ENCODE data around the gene ZBTB9.
A peak's percentile ranks its signal among the peaks of the same experiment; 100 is the strongest.

Gene ZBTB9

DNA sequence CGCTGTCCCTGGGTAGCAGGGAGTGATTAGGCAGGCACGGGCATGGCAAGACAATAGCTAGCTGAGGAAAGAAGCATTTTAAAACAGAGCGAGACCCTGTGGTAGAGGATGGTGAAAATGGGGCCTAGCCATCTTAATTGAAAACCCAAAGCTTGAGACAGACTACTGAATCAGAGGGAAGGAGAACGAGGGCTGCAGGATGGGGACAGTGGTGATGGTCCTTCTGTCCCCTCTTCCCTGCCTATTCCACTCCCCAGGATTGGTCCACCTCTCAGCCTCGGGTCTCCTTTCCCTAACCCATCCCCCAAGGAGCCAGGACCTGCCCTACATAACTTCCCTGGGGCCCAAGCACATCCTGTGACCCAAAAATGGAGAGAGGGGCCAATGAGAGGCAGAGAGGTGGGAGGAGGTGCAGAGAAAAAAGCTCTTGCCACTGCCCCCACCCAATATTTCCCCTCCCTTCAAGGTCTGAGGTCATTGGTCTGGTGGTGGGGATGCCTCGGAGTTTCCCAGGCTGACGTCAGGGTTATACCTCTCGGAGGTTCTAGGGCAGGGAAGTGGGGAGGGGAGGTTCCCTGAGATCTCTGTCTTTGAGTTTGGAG is 35.6 kb upstream of the ZBTB9 start:
- no peak for DNase-seq

DNA sequence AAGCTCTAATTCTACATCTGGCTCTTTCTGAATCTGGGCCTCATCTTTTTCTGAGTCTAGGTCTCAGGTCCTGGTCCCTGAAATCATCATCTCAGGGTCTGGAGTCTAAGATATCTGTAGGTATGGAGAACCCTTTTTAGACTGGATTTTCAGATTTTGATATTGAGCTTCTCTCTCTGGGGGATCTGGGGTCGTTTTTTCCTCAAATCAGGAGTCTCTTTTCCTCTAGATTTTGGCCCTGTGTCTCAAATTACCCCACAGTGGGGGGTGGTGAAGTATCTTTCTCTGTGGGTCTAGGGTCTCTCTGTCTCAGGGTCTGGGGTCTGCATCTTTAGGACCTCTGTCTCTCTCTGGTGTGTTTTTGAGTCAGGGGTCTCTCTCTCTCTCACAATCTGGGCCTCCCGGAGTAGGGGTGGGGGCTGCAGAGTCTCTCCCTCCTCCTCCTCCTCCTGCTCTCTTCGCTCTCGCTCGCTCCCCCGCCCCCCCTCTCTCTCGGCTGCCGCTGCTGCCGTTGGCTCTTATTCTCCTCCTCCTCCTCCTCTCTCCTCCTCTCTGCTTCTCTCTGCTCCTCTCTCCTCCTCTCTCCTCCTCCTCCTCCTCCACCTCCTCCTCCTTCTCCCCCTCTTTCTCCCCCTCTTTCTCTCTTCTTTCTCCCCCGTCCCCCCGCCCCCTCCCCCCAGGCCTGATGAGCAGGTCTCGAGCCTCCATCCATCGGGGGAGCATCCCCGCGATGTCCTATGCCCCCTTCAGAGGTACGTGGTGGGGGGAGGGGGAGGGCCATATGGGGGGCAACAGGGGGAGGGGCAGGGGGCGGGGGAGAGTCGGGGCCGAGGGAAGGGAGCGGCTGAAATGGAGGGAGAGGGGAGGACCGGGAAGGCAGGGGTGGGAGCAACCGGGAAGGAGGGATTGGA is 34.5 kb upstream of the ZBTB9 start, which contains the start of gene SYNGAP1:
Gene SYNGAP1, plus strand, starts transcription at position 486 of the 911 bp plus-strand sequence. Its CDS starts 200 bp downstream, at position 686.
- DNase-seq, result no peak

DNA sequence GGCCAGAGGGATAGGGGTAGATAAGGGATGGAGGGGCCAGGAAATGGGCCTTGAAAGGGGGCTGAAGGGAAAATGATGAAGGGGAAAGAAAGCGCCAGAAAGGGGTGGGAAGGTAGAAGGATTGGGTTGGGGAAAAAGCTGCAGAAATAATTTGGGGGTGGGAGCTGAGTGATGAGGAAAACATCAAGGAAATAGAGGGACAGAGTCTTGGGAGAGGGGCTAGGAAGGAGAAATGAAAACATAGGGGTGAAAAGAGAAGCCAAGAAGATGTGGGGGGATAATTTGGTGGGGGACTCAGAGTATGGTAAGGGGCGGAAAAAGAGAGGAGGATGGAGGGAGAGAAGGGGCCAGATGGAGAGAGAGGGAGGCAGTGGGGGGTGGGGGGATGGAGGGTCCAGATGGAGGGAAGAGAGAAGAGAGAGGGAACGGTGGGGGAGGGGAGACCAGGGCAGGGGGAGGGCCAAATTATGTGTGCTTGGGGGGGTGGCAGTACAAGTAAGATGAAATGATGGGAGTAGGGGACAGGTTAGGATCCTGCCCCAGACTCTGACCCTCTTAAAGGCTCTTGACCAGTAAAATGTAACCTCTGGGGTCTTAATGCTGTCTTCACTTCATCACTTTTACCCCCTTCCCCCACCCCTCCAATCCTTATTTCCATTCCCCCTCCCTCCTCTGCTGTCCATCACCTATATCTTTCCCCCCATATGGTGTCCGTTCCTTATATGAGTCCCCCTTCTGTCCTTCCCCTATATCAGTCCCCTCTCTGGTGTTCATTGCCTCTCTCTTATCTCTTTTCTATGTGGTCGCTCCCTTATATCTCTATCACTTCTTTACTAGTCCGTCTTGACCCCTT is 33.7 kb upstream of the ZBTB9 start:
- no peak for DNase-seq

DNA sequence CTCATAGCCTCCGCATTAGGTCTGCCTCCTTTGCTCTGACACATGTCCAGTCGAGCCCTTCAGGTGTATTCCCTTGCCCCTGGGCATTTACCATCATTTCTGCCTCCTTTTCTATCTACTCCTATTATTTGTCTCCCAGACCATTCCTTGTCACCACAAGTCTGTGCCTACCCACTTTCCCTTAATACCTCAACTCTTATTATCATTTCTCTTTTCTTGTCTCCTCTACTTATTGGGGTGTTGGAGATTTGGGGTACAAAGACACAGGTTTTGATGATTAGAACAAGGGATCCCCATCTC is 33.1 kb upstream of the ZBTB9 start:
- DNase-seq, result no peak

DNA sequence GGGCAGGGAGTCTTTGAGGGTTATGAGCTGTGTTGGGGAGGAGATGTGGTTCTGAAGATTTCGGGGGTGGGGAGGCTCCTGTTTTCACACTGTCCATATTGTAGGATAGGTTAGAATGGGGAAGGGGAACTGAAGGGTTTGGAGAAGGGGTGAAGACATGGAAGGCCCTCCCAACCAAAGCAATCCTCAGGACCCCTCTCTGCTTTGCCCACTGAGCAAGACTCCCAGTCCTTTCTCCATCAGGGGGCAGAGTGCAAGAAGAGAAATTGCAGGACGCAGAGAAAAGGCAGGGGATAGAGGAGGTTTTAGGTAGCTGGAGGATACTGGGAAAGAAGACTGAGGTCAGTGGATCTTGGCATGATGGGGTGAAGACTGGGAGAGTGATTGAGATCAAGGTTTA is 30.6 kb upstream of the ZBTB9 start:
- no peak for DNase-seq

DNA sequence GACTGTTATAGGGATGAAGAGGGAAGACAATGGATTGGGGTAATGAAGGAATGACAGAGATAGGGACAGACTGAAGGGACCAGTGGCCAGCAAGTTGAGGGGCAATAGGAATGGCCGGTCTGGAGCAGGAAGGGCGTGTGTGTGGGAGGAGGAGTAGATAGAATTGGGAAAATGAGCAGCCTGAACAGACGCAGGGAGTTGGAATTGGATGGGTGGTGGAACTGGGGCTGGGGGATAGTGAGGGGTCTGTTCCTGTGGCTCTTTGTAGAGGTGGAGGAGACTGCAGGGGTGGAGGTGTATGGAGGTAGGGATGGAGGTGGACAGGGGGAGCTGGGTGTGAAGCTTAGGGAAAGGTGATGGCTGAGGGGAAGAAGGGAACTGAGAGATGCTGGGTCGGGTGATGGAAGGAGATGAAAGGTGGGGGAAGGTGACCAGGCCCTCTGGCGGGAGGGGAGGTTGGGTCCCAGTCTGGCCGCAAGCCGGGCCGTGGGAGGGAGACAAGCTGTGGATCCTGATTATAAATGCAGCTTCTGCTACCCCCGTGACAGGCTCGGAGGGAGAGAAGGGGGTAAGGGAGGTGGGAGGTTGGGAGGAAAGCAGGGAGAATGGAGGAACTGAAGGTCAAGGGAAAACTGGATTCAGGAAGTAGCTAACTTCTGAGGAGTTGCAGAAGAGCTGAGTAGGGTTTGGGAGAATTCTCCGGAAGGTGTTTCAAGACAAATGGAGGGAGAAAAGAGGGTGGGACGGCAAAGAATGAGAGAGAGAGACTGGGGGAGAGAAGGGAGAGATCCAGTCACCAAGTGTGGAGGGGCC is 29.3 kb upstream of the ZBTB9 start:
- no peak for DNase-seq

DNA sequence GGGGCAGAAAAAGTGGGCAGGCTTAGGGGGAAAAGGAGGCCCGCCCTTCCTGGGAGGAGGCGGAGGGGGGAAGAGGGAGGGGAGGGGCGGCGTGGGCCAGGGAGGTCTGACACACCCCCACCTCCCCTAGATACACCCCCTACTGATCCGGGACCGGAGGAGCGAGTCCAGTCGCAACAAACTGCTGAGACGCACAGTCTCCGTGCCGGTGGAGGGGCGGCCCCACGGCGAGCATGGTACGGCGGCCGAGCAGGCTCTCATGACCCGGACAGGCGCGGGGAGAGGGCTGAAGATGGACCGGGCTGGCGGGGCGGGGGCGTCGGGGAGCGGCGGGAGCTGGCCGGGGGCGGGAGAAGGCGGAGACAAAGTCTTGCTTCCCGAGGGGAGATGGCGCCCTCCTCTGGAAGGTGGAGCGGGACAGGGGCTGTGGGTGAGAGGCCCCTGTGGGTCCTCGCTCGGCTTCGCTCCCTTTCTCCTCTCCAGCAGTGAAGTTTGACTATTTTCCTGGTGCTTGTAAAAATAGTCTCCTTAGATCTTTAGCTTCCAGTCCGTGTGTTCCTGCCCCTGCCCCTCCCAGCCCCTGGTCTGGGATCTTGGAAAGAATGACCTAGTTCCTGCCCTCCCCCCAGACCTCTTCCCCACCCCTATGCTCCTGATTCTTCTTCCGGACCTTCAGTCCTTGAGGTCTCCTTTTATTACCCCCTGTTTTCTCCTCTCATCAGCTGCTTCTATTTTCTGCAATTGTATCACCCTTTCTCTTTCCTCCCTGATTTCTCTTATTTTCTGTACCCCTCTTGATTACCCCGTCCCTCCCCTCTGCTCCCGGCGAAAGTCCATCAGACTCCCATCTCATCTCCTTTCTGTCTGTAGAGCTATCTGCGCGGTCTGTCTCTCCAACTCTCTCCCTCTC is 28.5 kb upstream of the ZBTB9 start:
- peak; percentile 66 for DNase-seq

DNA sequence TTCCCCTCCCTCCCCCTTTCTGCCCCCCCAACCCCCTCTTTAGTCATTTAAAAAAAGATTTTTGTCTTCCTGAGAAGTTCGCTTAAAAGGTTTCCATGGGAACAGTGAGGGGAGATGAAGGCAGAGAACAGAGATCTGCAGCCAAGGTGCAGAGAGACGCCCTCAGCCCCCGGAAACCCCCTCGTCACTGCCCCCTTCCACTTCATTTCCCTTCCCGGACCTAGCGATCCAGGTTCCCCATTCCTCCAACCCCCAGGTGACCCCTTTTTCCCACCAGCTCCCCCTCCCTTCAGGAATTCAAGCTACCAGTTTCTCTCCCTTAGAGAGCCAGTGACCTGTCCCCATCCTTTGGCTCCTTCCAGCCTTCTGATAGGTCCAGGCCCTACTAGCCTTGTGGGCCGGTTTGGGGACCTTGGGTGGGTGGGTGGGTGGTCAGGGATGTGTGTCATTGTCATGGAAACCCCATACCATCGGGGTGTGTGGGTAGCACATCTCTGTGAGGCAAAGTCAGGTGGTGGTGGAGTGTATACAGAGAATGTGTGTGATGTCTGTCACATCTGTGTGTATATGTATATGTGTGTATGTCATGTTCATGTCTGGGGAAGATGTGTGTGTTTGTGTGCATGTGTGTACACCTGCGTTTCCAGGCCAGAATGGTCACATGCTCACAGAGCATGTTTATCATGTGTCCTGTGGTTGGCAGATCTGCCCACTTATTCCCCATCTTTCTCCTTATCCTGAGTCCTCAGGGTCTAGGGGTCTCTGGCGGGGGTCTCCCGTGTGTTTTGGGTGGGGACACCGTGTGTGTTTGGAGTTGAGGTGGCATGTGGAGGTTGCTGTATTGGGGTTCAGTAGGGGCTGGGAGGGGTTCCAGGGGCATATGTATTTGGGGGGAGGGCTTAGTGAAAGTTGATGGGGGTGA is 27.5 kb upstream of the ZBTB9 start:
- no peak for DNase-seq

DNA sequence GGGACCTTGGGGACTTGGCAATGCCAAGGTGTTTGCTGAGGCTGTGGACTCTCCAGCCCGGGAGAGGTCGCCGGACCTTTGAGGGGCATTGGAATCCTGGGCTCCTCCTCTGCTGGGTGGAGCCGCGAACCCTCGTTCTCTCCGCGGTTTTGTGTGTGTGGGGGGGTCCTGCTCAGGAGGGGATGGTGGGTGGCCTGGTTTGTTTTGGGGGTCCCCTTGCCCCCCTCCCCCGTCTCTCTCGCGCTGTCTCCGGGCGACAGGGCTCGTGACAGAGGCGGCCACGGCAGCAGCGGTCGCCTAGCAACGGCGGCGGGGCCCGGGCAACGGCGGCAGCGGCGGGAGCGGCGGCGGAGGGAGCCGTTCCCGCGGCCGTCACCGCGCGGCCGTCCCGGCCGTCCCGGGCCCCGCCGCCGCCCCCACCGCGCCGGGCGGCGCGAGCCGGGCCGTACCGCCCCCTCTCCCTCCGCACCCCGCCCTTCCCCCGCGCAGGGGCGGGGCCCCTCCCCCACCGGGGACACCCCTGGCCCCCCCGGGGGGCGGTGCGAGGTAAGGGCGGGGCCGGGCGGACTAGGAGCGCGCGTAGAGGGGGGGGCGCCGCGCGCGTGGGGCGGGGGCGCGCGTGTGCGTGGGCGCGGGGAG is 26.7 kb upstream of the ZBTB9 start:
- no peak for DNase-seq

DNA sequence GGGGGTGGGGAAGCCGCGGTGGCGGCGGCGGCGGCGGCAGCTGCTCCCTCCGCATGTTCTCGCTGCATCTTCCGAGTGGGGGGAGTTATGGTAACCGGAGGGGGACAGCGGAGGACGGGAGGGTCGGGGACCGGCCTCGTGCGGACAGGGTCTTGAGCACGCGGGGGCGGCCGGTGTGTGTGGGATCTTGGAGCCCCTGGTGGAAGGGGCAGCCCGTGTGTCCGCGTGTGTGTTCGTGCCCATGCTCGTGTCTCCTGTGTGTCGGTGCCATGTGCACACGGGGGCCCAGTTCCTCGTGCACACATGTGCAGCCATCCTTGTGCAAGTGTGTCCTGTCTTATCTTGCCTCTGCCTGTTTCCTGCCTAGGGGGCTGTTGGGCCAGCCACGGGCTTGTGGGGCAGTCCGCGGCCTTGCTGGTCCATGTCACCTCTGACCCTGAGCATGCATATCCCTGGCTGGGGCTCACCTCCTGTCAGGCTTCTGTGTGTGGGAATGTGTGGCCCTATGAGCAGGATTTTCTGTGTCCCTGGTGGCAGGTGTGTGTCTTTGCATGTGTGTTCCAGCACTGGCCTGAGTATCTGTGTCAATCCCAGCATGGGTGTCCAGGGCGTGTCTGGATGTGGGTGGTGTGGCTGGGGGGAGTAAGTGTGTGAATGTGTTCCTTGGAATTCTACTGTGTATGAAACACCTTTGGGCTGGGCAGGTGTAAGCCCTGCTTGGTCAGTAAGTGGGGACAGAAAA is 26.0 kb upstream of the ZBTB9 start:
- no peak for DNase-seq

DNA sequence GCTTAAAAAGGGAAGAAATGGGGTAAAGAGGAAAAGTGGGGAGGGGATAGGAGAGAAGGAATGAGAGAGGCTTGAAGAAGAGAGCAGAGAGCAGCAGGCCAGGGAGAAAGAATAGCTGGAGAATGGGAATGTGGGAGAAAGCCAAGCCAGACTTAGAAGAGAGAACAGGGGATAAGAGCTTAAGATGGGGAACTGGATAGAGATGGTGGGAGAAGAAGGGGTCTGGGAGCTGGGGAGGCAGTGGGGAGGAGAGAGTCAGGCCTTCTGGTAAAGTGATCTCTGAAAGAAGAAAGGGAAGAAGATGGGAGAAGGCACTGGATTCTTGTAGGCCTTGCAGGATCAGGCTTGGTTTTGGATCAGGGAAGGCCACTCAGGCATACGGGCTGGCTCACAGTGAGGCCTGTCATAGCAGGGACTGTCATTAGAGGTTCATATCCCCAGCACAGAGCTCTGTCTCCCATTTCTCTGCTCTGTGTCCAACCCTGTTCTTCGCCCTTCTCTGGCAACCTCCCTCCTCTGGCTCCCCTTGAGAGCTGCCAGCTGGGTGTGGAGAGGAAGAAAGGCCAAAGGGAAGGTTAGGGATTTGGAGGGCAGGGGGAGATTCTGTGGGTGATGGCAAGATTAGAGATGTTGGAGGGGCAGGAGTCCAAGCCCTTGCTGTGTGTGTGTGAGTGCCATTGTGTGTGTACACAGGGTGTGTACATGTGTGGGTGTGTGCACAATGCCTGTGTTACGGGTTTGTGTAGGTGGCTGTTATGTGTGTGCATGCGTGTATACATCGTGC is 25.2 kb upstream of the ZBTB9 start:
- DNase-seq, result no peak

DNA sequence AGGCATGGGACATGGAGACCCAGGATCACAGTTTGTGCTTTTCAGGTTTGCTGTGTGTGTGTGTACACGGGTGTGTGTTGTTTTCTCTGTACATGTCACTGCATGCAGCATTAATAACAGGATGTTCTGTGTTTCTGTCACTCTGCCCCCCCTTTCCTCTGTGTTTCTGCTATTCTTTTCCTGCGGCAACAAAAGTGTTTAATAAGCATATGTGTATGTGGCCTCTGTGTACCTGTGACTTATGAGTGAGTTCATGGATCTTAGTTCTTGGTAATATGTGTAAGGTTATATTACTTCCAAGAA is 24.7 kb upstream of the ZBTB9 start:
- no peak for DNase-seq

DNA sequence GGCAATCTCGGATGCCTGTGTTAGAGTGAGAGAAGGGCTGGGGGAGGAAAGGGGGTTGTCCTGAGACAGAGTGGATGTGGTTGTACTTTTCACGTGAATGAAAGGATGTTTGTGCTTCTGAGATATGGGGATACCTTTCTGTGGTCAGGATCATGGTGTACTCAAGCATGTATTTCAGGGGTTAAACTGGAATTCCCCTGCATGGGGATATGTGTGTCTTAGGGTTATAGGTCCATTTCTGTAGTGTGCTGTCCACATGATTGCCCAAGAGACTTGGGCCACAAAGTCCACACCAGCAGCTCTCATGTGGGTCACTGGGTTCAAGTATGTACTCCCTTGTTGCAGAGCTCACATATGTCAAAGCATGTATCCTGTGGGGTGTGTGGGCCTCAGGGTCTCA is 24.0 kb upstream of the ZBTB9 start:
- DNase-seq, result no peak

DNA sequence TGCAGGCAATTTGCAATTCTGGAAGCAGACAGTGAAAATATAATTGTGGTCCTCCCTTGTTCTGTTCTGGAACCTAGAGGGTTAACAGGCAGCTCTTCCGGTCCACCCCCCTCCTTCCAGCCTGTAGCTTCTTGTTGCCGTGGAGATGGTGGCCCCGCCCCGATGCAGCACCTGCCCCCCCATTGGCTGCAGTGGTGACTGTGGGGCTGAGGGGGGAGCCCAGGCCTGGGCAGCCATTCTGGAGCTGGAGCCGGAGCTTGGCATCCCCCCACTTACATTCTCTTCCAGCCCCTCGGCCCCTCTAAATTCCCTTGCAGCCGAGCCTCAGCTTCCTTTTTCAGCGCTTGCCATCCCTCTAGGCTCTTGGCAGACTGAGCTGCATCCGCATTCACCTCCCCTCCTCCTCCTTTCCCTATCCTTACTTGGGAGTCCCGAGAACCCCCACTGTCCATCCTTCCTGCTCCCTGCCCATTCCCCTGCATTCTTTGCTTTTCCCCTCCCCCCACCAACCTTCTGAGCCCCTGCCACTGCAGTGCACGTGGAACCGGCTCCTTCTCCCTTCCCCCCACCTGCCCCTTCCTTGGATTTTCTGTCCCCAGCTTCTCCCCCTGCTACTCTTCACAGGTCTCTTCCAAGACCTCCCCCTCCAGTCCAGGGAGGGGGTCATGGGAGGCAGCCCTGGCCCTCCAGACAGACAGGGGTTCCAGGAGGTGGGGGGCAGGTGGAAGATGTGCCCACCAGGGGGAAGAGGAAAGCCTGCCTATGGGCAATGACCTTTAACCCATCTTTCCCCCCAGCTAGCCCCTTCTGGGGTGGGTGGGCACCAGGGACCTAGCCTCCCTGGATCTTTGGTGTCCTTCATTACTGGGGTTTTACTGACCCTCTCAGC is 23.1 kb upstream of the ZBTB9 start:
- DNase-seq, result no peak

DNA sequence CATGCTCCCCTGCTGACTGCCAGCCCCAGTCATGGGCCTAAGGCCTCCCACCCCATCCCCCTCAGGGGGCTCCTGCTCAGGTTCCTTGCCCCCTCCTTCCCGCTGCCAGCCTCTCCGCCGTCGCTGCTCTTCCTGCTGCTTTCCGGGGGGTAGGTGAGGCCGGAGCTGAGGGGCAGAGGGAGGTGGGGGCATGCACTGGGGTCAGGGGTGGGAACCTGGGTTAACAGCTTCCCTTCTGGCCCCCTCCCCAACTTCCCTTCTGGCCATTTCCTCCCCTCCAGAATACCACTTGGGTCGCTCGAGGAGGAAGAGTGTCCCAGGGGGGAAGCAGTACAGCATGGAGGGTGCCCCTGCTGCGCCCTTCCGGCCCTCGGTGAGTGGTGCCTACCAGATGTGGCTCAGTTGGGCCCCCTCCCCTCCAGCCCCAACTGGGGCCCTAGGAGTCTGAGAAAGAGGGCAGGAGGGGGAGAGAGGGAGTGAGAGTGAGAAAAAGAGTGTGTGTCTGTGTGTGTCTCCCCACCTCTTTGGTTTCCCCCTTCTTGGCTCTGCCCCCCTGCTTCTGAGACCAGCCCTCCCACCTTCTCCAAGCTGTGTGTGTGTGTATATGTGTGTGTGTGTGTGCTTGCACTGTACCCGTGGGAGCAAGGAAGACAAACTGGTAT is 22.4 kb upstream of the ZBTB9 start:
- DNase-seq, result no peak

DNA sequence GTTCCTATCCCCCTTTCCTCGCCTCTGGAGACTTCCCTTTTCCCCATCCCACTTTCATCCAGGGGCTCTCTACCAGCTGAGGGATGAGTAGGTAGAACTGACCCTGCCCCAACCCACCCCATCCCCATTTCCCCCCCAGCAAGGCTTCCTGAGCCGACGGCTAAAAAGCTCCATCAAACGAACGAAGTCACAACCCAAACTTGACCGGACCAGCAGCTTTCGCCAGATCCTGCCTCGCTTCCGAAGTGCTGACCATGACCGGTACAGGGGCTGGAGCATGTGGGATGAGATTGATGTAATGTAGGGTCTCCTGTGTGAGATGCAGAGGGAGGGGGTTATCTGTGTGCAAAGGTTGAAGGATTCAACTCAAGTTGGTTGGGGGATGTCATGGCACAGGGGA is 21.8 kb upstream of the ZBTB9 start:
- DNase-seq, result no peak

DNA sequence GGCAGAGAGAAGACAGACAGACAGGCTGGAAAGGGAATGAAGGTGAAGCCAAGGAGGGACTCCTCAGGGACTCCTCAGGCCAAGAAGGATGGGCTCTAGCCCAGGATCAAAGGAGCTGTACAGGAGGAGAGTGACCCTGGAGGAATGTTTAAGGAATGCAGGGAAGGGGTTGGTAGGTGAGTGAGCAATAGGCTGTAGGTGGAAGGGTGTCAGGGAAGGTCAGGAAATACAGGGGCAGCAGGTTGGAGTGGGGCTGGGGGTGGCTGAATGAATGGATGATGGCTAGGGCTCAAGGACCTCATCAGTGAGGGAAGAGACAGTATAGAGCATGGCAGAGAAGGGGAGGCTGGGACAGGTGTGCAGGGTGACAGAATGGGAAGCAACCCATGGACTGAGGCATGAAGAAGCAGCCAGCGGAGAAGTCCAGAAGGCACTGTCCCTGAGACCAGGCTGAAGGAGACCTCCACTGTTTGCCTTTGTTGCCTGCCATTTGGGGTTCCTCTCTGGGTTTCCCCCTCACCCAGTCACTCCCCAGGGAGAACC is 21.3 kb upstream of the ZBTB9 start:
- DNase-seq, result no peak

All from NCI-H1048 (cell line).